Hepatocyte (in vitro differentiated cells): ENCODE results near the gene RAB22A.

Experiments used
- CTCF ChIP-seq: fragments of 200-600 bp; sonication (generic); IDR thresholded peaks from 2 replicates; pipeline ENCODE4 v1.5.1; 2016; ENCODE audit warnings: antibody characterized with exemption, mild to moderate bottlenecking; ENCODE audit not compliant: poor library complexity
- EZH2 ChIP-seq: fragments of 200-600 bp; sonication (generic); IDR thresholded peaks from 2 replicates; pipeline ENCODE4 v1.6.1; 2016; ENCODE audit warnings: antibody characterized with exemption, mild to moderate bottlenecking, borderline replicate concordance

- no peak for TF ChIP-seq EZH2
- TF ChIP-seq CTCF, result no peak
Observed at GRCh38 chr20:58394801-58395200, 85.3 kb downstream of the RAB22A start.
